Activated CD8-positive, alpha-beta memory T cell treated with anti-CD3 and anti-CD28 coated beads, Interleukin-2, amount 10 ng/mL, durations not matched to agents 7 days and 5 days (primary cell): ENCODE data around the gene KSR1. TPM values are rescaled to one million over a fixed set of nuclear protein-coding genes. Genes with fewer than 3 reads are reported as not detected.

Source experiments
- ATAC-seq: fragments of 150-1000 bp; cut with Tn5 transposase; one replicate; pipeline ENCODE4 v1.10.0; 2021; ENCODE audit warnings: moderate library complexity
- CTCF ChIA-PET: fragments of 350-600 bp; sonication (Branson Sonifier 250); formaldehyde crosslinking; loops from one replicate; lab custom pipeline; 2021; ENCODE audit warnings: antibody characterized with exemption; lab: Charles Lee
- DNase-seq: peaks from one replicate; pipeline ENCODE4 v3.0.0-alpha.2; 2020
- H3K27ac Mint-ChIP-seq: one replicate; pipeline ENCODE4 v1.8.0; 2021; ENCODE audit warnings: mild to moderate bottlenecking, mixed read lengths
- H3K27me3 Mint-ChIP-seq: one replicate; pipeline ENCODE4 v1.8.0; 2021; ENCODE audit warnings: mixed read lengths
- H3K36me3 Mint-ChIP-seq: one replicate; pipeline ENCODE4 v1.8.0; 2021; ENCODE audit warnings: mild to moderate bottlenecking, mixed read lengths
- H3K4me1 Mint-ChIP-seq: one replicate; pipeline ENCODE4 v1.8.0; 2021; ENCODE audit warnings: mixed read lengths
- H3K4me3 Mint-ChIP-seq: one replicate; pipeline ENCODE4 v1.8.0; 2021; ENCODE audit warnings: mild to moderate bottlenecking, moderate library complexity, mixed read lengths
- H3K9me3 Mint-ChIP-seq: one replicate; pipeline ENCODE4 v1.8.0; 2022; ENCODE audit warnings: low read depth, mixed read lengths
- total RNA-seq, 2 experiments: library from RNA; stranded (reverse); gene quantifications; one replicate each; pipeline ENCODE4 v1.2.3, GENCODE V29; 2021

Gene KSR1
- total RNA-seq, 2 experiments from 2014 or later: 56.6 to 70.4 TPM

DNA sequence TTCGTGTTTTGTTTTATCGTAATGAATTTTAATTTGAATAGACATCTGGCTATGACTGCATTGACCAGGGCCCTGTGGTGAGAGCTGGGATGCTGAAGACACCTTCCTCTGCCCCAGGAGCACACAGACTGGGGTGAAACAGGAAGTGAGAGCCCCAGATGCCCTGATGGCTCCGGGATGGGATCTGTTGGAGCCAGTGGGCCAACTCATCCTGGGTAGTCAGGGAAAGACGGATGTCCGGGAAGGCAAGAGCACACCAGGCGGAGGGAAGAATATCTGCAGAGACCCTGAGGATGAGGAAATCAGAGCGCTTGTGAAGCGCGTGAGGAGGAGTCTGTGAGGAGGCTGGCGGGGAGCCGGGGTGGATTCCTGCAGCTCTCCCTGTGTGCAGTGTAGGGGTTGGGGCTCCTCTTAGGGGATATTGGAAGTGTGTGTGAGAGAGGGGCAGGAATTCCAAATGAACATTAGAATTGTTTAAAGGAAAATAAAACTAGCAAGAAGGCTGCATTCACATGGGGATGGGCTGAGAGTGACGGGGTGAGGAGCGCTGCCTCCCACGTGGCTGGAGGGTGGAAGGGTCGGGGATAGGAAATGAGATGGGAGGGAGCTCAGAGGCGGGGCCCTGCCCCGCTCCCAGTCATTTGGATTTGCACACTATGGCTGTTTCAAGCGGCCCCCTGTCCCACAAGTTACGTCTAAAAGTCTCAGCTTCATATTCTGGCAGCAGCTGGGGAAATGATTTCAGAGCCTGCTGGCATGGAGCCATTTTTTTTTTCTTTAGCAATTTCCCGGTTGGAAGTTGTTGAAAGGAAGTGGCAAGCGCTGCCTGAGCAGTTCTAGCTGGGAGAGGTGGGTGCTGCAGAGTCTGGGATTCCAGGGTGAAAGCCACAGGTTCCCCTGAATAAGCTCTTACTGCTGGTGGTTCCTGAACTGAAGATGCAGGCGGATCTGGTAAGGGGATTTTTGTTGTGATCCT, 103.5 kb downstream of the KSR1 start:
- peaks cover 35% of the 10 kb centered on the region for H3K4me1 Mint-ChIP-seq
- CTCF ChIA-PET: interaction anchor here (1.4 kb wide), 2 partner anchors 9 to 11 kb away, joined by 4 to 5 read pairs; no protein-coding TSS in a partner anchor
- no peak for DNase-seq
- no peaks in the 10 kb centered on the region for H3K9me3 Mint-ChIP-seq
- H3K4me3 Mint-ChIP-seq: no peak overlapping the region
- H3K36me3 Mint-ChIP-seq: peaks cover 30% of the 10 kb centered on the region
- H3K27me3 Mint-ChIP-seq: no peaks in the 10 kb centered on the region
- no peak overlapping the region for H3K27ac Mint-ChIP-seq
- no peak for ATAC-seq

DNA sequence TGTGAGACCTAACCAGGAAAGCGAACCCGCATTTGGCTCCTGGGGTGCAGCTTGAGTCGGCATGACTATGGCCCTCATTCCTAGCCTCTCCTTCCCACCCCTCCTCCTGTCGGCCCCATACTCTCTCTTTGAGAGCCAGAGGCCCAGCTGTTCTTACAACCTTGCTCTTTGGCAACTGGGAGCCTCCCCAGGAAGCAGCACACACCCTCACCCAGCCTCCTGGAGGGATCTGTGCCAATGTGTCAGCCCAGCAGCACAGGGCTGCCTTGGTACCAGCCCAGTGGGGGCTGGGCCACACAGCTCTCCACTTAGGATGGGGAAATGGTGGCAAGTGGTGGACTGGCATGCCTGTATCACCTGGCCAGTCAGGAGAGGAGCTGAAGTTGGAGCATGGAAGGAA, 104.4 kb downstream of the KSR1 start:
- no peak overlapping the region for H3K4me3 Mint-ChIP-seq
- peaks cover 27% of the 10 kb centered on the region for H3K36me3 Mint-ChIP-seq
- H3K27ac Mint-ChIP-seq: no peak overlapping the region
- DNase-seq (no peak), ATAC-seq (no peak)
- CTCF ChIA-PET: interaction anchor here (0.9 to 1.4 kb wide), 4 partner anchors 8 to 39 kb away, joined by 3 to 5 read pairs (median 4); no protein-coding TSS in a partner anchor
- H3K4me1 Mint-ChIP-seq: peaks cover 31% of the 10 kb centered on the region
- no peaks in the 10 kb centered on the region for H3K9me3 Mint-ChIP-seq
- H3K27me3 Mint-ChIP-seq: no peaks in the 10 kb centered on the region

DNA sequence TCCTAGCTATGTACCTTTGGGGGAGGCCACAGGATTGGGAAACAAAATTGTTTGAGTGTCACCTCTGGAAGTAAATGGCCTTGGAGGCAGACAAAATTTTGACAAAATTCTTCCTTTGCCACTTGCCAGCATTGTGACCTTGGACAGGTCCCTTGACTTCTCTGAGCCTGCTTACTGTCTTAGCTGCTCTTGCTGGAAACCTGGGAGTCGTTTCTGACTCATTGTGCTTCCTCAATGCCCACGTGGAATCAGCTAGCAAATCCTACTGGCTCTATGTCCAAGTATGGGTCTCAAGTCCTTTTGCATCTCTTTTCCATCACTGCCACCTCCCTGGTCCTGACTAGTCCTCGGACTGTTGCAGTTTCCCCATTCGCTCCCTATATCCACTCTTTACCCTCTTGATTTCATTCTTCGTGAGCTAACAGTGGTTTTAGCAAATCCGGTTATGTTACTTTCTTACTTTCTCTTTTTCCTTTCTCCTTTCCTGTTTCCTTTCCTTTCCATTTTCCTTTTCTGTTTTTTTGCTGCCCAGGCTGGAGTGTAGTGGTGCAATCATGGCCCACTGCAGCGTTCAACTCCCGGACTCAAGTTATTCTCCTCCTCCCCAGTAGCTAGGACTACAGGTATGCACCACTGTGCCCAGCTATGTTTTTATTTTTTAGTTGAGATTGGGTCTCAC, 106.7 kb downstream of the KSR1 start:
- ATAC-seq: no peak
- H3K4me1 Mint-ChIP-seq: peaks cover 45% of the 10 kb centered on the region
- CTCF ChIA-PET: interaction anchor here (0.9 to 2.0 kb wide), 6 partner anchors 16 to 326 kb away, joined by 3 to 6 read pairs (median 4); no protein-coding TSS in a partner anchor
- no peaks in the 10 kb centered on the region for H3K27me3 Mint-ChIP-seq
- peaks cover 29% of the 10 kb centered on the region for H3K36me3 Mint-ChIP-seq
- peak overlapping the region; percentile 66 for H3K27ac Mint-ChIP-seq
- H3K9me3 Mint-ChIP-seq: no peaks in the 10 kb centered on the region
- no peak overlapping the region for H3K4me3 Mint-ChIP-seq
- DNase-seq: no peak

GRCh38 chr17:27563532-27563931, 107.3 kb downstream of the KSR1 start:
- Mint-ChIP-seq H3K4me1 (peaks cover 49% of the 10 kb centered on the region), H3K27me3 (no peaks in the 10 kb centered on the region), H3K27ac (peak overlapping the region; percentile 66), H3K4me3 (no peak overlapping the region), H3K9me3 (no peaks in the 10 kb centered on the region), H3K36me3 (peaks cover 29% of the 10 kb centered on the region)
- no peak for ATAC-seq
- CTCF ChIA-PET: interaction anchor here (0.6 to 3.3 kb wide), 9 partner anchors 16 to 327 kb away, joined by 3 to 13 read pairs (median 4); no protein-coding TSS in a partner anchor
- no peak for DNase-seq

GRCh38 chr17:27564463-27564862, 108.2 kb downstream of the KSR1 start:
- peaks cover 25% of the 10 kb centered on the region for H3K36me3 Mint-ChIP-seq
- H3K4me3 Mint-ChIP-seq: no peak overlapping the region

GRCh38 chr17:27565874-27566670, 109.8 kb downstream of the KSR1 start:
- Mint-ChIP-seq H3K4me3 (no peak overlapping the region), H3K4me1 (peaks cover 65% of the 10 kb centered on the region), H3K27ac (peak overlapping the region; percentile 76), H3K27me3 (no peaks in the 10 kb centered on the region), H3K9me3 (no peaks in the 10 kb centered on the region), H3K36me3 (peaks cover 21% of the 10 kb centered on the region)
- CTCF ChIA-PET: interaction anchor here (1.2 to 3.3 kb wide), 2 partner anchors 22 to 34 kb away, joined by 3 to 13 read pairs; no protein-coding TSS in a partner anchor
- no peak for ATAC-seq
- DNase-seq: no peak

More at GRCh38 chr17:27564463-27564862, 108.2 kb downstream of the KSR1 start:
- Mint-ChIP-seq H3K9me3 (no peaks in the 10 kb centered on the region), H3K4me1 (peaks cover 55% of the 10 kb centered on the region), H3K27me3 (no peaks in the 10 kb centered on the region), H3K27ac (no peak overlapping the region)
- CTCF ChIA-PET: interaction anchor here (1.0 to 3.3 kb wide), 6 partner anchors 17 to 328 kb away, joined by 3 to 13 read pairs (median 4); no protein-coding TSS in a partner anchor
- ATAC-seq: no peak
- no peak for DNase-seq

GRCh38 chr17:27566671-27567562, 110.7 kb downstream of the KSR1 start:
- CTCF ChIA-PET: interaction anchor here (0.7 to 3.3 kb wide), 4 partner anchors 23 to 95 kb away, joined by 3 to 13 read pairs (median 4); no protein-coding TSS in a partner anchor
- peaks cover 17% of the 10 kb centered on the region for H3K36me3 Mint-ChIP-seq
- no peak overlapping the region for H3K4me3 Mint-ChIP-seq
- DNase-seq: no peak
- H3K9me3 Mint-ChIP-seq: no peaks in the 10 kb centered on the region
- ATAC-seq: no peak
- H3K27ac Mint-ChIP-seq: peak overlapping the region; percentile 33
- H3K27me3 Mint-ChIP-seq: no peaks in the 10 kb centered on the region
- peaks cover 73% of the 10 kb centered on the region for H3K4me1 Mint-ChIP-seq

DNA sequence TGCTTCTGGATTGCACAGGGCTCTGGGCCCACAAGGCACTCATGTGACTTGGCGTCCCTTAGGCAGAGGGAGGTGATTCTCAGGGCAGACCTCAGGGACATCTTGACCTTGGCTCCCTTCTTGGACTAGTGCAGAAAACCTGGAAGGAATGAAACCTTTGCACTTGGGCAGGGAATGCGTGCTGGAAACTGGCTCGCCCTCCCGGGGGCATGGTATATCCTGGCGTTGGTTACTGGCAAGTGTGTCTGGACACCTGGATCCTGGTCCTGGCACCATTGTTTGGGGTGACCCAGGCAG, 111.3 kb downstream of the KSR1 start:
- peaks cover 17% of the 10 kb centered on the region for H3K36me3 Mint-ChIP-seq
- H3K9me3 Mint-ChIP-seq: no peaks in the 10 kb centered on the region
- peaks cover 79% of the 10 kb centered on the region for H3K4me1 Mint-ChIP-seq
- H3K27me3 Mint-ChIP-seq: no peaks in the 10 kb centered on the region
- CTCF ChIA-PET: interaction anchor here (0.7 to 3.3 kb wide), 4 partner anchors 11 to 95 kb away, joined by 3 to 17 read pairs (median 4); no protein-coding TSS in a partner anchor
- no peak overlapping the region for H3K27ac Mint-ChIP-seq
- ATAC-seq: no peak
- no peak for DNase-seq
- H3K4me3 Mint-ChIP-seq: no peak overlapping the region

DNA sequence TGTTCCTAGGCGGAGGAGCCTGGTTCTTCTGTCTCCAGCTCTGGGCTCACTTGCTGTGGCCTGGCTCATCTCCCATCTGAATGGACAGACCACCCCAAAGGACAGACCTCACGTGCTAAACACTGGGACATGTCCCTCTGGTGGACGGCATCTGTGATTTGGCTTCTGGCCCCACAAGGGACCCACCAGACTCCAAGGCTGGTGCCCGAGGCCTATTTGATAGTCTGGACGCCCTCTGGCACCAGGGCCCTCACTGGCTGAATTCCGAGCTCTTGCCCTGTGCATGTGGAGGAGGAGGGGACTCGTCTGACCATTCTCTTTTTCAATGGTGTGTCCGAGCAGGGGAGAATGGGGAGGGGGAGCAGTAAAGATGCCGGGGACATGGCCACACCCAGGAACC, 112.0 kb downstream of the KSR1 start:
- H3K9me3 Mint-ChIP-seq: no peaks in the 10 kb centered on the region
- CTCF ChIA-PET: interaction anchor here (0.9 to 3.3 kb wide), 10 partner anchors 8 to 188 kb away, joined by 3 to 17 read pairs (median 4); no protein-coding TSS in a partner anchor
- H3K36me3 Mint-ChIP-seq: peaks cover 12% of the 10 kb centered on the region
- no peak overlapping the region for H3K4me3 Mint-ChIP-seq
- peak overlapping the region; percentile 80 for H3K27ac Mint-ChIP-seq
- ATAC-seq (no peak), DNase-seq (no peak)
- peaks cover 81% of the 10 kb centered on the region for H3K4me1 Mint-ChIP-seq
- no peaks in the 10 kb centered on the region for H3K27me3 Mint-ChIP-seq

DNA sequence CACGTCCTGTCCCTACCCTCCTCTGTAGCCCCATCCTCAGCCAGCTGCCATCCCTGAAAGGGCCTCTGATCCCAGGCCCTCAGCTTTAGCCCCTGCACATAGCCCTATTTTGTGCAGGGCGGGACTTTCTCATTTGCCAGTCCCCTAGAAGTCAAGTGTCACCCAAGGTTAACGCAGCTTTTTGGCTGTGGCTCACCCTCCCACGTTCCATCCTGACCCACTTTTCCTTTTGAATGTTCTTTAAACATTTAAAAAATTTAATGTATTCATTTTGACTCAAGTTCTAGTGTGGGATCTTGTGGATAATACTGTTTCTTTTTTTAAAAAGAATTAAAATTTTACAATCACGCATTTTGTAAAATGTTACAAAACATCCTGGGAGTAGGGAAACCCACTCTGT, 112.6 kb downstream of the KSR1 start:
- H3K27ac Mint-ChIP-seq: peak overlapping the region; percentile 80

GRCh38 chr17:27569257-27569722, 113.0 kb downstream of the KSR1 start:
- no peak overlapping the region for H3K4me3 Mint-ChIP-seq
- H3K27me3 Mint-ChIP-seq: no peaks in the 10 kb centered on the region
- CTCF ChIA-PET: interaction anchor here (0.9 to 3.3 kb wide), 11 partner anchors 9 to 102 kb away, joined by 3 to 17 read pairs (median 4); no protein-coding TSS in a partner anchor

More for the DNA sequence above, 112.6 kb downstream of the KSR1 start:
- Mint-ChIP-seq H3K4me3 (no peak overlapping the region), H3K27me3 (no peaks in the 10 kb centered on the region), H3K4me1 (peaks cover 81% of the 10 kb centered on the region), H3K9me3 (no peaks in the 10 kb centered on the region), H3K36me3 (peaks cover 9% of the 10 kb centered on the region)
- CTCF ChIA-PET: interaction anchor here (0.9 to 3.3 kb wide), 10 partner anchors 8 to 189 kb away, joined by 3 to 17 read pairs (median 4); no protein-coding TSS in a partner anchor
- no peak for DNase-seq
- ATAC-seq: no peak

More at GRCh38 chr17:27569257-27569722, 113.0 kb downstream of the KSR1 start:
- Mint-ChIP-seq H3K27ac (peak overlapping the region; percentile 80), H3K9me3 (no peaks in the 10 kb centered on the region), H3K36me3 (peaks cover 9% of the 10 kb centered on the region), H3K4me1 (peaks cover 82% of the 10 kb centered on the region)
- DNase-seq (peak; percentile 86), ATAC-seq (peak; percentile 85)
